Measurements from ENCODE around the gene KAZN.

The KAZN gene

GRCh38 chr1:14583788-14584187 lies 14.7 kb upstream of the KAZN start:
- no peak for DNase-seq (ENCODE audit: low spot score)
- in situ Hi-C loops (cut with MboI; ENCODE audit: low sequenced_read_pairs, unreplicated experiment), result no loop called here
- no peak for TF ChIP-seq CTCF (IDR thresholded peaks at IDR 0.05; ENCODE audit: borderline replicate concordance, control extremely low read depth, extremely low read depth, insufficient read depth, missing control alignments)

DNA sequence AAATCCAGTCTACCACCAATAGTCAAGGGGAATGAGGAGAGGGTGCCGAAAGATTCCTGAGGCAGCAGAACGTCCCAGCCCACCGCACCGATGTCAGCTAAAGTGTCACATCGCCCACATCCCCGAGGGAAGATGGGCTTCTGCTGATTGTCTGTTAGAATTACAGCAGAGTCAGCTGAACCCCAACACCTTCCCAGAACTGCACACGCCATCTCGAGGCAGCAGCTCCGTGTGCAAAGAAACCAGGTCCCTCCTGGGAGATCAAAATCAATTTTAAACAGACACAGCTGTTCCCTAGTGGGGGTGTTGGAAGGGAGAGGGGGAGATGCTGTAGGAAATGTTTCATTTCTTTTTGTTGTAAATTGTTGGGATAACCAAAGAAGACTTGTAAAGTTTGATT lies 12.8 kb upstream of the KAZN start:
- TF ChIP-seq CTCF (IDR thresholded peaks at IDR 0.05; ENCODE audit: borderline replicate concordance, control extremely low read depth, extremely low read depth, insufficient read depth, missing control alignments), result no peak
- in situ Hi-C loops (cut with MboI; ENCODE audit: low sequenced_read_pairs, unreplicated experiment), result no loop called here
- DNase-seq (ENCODE audit: low spot score), result no peak

- in situ Hi-C loops (cut with MboI; ENCODE audit: low sequenced_read_pairs, unreplicated experiment), result no loop called here
- no peak for DNase-seq (ENCODE audit: low spot score)
- TF ChIP-seq CTCF (IDR thresholded peaks at IDR 0.05; ENCODE audit: borderline replicate concordance, control extremely low read depth, extremely low read depth, insufficient read depth, missing control alignments), result no peak
Measured at GRCh38 chr1:14590411-14591180, 7.9 kb upstream of the KAZN start.

- in situ Hi-C loops (cut with MboI; ENCODE audit: low sequenced_read_pairs, unreplicated experiment), result no loop called here
- TF ChIP-seq CTCF (IDR thresholded peaks at IDR 0.05; ENCODE audit: borderline replicate concordance, control extremely low read depth, extremely low read depth, insufficient read depth, missing control alignments), result no peak
Measured at GRCh38 chr1:14591600-14591999, 6.9 kb upstream of the KAZN start.

GRCh38 chr1:14592004-14592631 lies 6.4 kb upstream of the KAZN start:
- no peak for DNase-seq (ENCODE audit: low spot score)
- in situ Hi-C loops (cut with MboI; ENCODE audit: low sequenced_read_pairs, unreplicated experiment), result no loop called here
- TF ChIP-seq CTCF (IDR thresholded peaks at IDR 0.05; ENCODE audit: borderline replicate concordance, control extremely low read depth, extremely low read depth, insufficient read depth, missing control alignments), result no peak

More at GRCh38 chr1:14591600-14591999, 6.9 kb upstream of the KAZN start:
- DNase-seq (ENCODE audit: low spot score), result no peak

- TF ChIP-seq CTCF (IDR thresholded peaks at IDR 0.05; ENCODE audit: borderline replicate concordance, control extremely low read depth, extremely low read depth, insufficient read depth, missing control alignments), result no peak
- in situ Hi-C loops (cut with MboI; ENCODE audit: low sequenced_read_pairs, unreplicated experiment), result no loop called here
- no peak for DNase-seq (ENCODE audit: low spot score)
Measured at GRCh38 chr1:14593302-14593701, 5.2 kb upstream of the KAZN start.
